ENCODE data around the gene BACE1.
"Not testable (repeated sequence)": the region's sequence is repeated elsewhere in the genome, so short reads cannot be mapped to it uniquely, and the experiment has no call there.

The BACE1 gene

DNA sequence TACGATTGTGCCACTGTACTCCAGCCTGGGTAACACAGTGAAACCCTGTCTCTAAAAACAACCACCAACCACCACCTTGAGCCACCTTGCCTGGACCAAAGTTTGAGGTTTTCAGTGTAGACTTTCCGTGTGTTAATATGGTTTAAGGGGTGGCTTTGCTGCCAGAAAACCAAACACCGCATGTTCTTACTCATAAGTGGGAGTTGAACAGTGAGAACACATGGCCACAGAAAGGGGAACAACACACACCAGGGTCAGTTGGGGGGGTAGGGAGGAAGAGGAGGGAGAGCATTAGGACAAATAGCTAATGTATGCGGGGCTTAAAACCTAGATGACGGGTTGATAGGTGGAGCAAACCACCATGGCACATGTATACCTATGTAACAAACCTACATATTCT is 43.9 kb downstream of the BACE1 start:
- not testable (repeated sequence) for DNase-seq

DNA sequence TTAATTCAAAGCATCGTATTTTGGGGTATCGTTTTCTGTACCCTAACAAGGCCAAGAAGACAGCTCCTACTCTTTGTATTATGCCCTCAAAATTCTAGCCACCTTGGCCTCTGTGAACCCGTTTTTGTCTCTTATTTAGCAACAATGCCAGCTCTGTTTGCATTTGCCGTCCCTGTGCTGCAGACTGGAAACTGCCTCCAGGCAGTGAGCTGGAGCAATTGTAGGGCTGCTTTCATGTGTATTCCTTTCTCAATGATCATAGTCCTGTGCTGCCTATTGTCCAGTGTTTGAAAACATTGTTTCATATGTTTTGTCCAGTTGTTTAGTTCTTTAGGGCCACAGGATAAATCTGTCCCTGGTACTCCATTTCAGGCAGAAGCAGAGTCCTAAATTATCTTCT is 44.8 kb downstream of the BACE1 start:
- DNase-seq, result no peak

DNA sequence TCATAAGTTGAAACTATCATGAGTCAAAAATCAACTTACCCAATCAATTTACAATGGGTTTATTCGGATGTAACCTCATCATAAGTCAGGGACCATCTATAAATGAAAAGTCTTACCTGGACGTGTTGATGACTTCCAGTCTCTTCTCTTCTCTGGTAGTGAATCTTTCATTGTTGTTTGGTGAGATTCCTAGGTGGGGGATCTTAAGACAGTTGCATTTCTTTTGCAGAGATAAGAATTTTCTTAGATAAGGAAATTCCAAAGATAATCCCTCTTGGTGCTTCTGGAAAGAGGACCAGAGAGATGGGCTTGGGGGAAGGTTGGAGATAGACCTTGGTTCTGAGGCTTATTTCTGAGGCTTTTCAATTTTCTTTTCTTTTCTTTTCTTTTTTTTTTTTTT is 46.2 kb downstream of the BACE1 start:
- DNase-seq, result no peak

DNA sequence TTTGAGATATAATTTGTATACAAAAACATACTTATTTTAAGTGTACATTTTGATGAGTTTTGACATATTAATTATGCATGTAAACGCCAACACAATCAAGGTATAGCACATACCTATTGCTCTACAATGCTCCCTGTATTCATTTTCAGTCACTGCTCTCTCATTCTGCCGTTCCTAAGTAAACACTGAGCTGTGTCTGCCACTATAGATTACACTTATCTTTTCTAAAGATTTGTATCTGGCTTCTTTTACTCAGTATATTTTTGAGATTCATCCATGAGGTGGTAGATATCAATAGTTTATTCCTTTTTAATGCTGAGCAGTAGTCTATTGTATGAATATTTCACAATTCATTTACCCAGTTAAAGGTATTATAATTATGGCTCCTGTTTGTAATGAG is 50.3 kb downstream of the BACE1 start:
- no peak for DNase-seq

DNA sequence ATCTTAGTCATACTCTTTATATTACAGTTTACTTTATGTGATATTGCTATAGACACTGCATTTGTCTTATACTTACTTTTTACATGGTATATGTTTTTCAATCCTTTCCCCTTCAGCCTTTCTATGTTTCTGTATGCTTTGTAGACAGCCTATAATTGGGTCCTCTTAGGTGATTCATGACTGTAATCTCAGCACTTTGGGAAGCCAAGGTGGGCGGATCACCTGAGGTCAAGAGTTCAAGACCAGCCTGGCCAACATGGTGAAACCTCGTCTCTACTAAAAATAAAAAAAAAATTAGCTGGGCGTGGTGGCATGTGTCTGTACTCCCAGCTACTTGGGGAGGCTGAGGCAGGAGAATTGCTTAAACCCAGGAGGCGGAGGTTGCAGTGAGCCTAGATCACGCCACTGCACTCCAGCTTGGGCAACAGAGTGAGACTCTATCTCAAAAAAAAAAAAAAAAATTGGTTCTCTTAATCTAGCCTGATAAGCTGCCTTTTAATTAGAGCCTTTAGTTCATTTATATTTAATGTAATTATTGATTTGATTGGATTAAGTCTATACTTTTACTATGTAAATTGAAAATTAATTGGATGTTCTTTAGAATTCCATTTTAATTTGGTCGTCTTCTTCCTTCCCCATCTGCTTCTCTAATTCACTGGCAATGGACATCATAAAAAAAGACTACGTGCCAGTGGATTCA is 51.3 kb downstream of the BACE1 start:
- not testable (repeated sequence) for DNase-seq

DNA sequence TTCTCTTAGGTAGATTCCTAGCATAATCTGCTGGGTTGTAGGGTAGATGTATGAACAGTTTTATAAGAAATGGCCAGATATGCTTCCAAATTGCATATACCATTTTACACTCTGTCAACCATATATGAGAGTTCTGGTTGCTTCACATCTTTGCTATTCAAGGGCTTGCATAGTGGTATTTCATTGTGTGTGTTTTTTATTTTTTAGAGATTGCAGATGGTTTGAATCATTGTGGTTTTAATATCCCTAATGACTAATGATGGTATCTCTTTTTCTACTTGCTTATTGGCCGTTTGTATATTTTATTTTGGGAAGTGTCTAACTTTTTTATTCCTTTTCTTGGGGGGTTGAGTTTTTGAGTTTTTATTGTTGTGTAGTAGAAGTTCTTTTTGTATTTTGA is 56.6 kb downstream of the BACE1 start:
- DNase-seq, result no peak

DNA sequence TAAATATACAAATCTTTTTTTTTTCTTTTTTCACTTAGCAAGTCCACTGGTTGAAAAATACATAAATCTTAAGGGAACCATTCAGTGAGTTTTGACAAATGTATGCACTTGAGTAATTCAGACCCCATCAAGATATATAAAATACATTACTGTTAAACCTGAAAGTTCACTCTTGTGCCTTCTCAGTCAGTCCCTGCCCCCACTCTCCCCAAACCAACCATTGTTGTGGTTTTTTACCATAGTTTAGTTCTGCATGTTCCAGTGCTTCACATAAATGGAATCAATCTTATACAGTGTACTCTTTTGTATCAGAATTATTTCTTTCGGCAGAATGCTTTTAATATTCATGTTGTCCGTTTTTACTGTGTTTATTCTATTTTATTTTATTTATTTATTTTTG is 57.5 kb downstream of the BACE1 start:
- DNase-seq, result no peak

DNA sequence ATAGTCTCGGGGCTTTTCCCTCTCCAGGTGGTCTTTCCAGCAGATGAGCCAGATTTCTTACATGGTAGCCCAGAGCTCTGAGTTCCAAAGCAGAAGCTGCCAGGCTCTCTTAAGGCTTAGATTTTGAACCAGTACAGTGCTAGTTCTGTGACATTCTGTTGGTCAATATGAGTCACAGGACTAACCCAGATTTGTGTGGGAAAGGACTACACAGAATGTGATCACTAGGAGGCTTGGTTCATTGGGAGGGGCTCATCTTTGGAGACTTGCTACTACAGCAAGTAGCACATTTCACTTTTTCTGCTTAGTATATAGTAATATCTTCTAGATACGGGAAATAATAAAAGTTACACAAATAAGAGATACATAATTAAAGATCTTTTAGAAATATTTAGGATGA is 59.5 kb downstream of the BACE1 start:
- no peak for DNase-seq

DNA sequence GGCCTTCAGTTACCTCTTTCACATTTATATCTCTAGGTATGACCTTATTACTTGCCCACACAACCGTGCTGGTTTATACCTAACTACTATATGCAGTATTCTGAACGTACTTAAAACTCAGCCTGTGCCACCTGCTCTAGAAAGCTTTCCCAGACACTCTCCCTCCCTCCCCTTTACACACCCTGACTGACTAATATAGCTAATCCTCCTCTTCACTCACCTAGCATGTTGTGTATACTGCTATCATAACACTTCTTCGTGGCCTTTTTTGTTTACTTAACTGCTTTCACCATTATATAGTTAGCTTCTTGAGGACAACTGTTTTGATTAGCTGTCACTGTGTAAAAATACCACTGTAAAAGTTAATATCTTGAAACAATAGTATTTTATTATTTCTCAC is 60.1 kb downstream of the BACE1 start:
- no peak for DNase-seq

DNA sequence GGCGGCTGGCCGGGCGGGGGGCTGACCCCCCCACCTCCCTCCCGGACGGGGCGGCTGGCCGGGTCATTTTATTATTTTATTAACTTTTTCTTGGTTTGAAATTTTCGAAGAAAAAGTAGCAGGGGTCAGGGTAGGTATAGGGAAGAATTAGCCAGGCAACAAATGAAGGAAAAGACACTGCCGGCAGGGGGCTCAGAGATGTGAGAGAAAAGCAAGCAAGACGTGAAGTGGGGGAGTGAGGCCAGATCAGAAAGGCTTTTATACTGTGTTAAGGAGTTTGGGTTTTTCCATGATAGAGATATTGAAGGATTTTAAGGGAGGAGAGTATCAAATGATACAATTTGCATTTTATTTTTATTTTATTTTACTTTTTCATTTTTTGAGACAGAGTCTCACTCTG is 64.5 kb downstream of the BACE1 start:
- no peak for DNase-seq

DNA sequence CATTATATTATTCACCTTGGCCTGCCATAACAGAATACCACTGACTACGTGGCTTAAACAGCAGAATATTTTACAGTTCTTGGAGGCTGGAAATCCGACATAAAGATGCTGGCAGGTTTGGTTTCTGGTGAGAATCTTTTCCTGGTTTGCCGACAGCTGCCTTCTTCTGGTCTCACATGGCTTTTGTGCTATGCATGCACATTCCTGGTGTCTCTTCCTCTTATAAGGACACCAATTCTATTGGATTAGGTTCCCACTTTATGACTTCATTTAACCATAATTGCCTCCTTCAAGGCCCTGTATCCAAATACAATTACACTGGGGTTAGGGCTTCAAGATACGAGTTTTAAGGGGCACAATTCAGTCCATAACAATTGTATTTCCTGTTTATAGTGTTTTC is 66.5 kb downstream of the BACE1 start:
- no peak for DNase-seq

DNA sequence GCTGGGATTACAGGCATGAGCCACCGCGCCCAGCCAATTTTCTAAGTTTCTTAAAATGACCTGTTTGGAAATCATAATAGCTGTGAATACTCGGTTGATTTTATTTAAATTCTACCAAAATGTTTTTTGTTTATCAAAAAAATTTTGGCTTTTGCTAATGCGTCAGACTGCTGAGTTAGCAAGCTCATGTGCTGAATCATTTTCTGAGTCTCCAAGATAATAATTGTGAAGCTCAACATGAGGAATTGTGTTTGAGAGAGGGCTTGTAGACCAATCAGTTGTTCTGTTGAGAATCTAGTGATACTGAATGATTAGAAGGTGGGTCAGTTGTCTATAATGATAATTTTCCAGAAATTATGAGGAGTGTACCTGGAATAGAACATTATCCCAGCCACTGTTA is 67.7 kb downstream of the BACE1 start:
- DNase-seq, result no peak

DNA sequence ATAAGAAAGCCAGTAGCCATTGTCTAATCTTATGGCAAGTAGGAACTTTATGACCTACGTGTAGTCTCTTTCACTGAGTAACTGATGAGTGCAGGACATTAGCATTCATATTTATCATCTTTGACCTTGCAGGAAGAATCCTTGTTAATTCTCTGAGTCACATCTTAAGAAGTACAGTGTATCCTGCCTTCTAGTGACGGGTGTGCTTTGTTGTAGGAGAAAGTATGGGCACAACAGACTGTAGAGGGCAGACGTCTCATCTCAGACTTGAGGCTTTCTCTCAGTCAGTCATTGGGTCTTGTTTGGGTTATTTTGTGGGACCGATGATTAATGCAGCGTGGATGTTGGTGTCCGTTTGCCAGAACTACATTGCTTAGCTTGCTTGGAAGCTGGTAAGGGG is 76.8 kb downstream of the BACE1 start:
- no peak for DNase-seq

DNA sequence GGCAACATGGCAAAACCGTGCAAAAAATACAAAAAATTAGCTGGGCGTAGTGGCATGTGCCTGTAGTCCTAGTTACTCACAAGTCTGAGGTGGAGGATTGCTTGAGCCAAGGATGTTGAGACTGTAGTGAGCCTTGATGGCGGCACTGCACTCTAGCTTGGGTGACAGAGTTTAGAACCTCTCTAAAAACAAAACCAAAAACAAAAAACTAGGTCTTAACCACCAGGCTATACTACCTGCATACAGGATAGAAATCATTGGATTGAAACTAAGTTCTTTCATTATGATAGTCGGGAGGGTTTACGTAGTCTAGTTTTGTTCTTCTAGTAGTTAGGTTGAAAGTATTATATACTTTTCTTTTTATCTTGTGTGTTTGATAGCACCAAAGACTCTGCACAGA is 77.8 kb downstream of the BACE1 start:
- DNase-seq, result no peak
